HG03064 (cell line): ENCODE results near the gene RANBP3L.
A peak's percentile ranks its signal among the peaks of the same experiment; 100 is the strongest.

Experiments used
- ATAC-seq: cut with Tn5 transposase; IDR thresholded peaks from one replicate; pipeline ENCODE4 v1.9.1; 2021; ENCODE audit warnings: low read depth; ENCODE audit not compliant: unreplicated experiment

RANBP3L gene

DNA sequence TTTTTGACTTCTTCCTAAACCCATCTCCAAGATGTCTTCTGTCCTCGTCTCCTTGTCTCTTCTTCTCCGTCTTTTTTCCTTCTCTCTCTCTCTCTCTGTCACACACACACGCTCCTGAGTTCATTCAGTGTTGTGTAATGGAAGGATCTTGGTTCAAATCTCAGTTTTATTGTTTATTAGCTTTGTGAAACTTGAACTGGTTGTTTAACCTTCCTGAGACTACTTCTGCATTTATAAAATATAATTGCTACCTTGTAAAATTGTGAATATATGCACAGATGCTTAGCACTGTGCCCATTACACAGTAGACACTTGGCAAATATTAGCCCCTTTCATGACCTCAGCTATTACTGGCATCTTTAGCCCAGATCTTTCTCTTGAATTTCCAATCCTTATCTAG is 57.6 kb downstream of the RANBP3L start:
- no peak for ATAC-seq

DNA sequence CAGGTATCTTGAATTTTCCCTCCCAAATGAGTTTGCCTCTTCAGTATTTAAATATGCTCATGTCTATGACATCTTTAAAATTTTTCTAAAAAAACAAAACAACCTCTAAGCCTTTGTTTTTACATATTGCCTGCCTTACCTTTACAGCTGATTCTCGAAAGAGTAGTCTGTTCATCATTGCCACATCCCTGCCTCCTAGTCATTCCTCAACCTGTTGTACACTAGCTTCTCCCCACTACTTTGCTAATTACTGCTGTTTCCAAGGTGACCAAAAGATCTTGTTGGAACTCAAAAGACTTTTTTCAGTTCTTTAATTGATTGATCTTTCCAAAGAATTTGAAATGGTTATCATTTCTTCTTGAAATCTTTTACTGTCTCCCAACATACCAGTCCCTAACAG is 58.0 kb downstream of the RANBP3L start:
- no peak for ATAC-seq

DNA sequence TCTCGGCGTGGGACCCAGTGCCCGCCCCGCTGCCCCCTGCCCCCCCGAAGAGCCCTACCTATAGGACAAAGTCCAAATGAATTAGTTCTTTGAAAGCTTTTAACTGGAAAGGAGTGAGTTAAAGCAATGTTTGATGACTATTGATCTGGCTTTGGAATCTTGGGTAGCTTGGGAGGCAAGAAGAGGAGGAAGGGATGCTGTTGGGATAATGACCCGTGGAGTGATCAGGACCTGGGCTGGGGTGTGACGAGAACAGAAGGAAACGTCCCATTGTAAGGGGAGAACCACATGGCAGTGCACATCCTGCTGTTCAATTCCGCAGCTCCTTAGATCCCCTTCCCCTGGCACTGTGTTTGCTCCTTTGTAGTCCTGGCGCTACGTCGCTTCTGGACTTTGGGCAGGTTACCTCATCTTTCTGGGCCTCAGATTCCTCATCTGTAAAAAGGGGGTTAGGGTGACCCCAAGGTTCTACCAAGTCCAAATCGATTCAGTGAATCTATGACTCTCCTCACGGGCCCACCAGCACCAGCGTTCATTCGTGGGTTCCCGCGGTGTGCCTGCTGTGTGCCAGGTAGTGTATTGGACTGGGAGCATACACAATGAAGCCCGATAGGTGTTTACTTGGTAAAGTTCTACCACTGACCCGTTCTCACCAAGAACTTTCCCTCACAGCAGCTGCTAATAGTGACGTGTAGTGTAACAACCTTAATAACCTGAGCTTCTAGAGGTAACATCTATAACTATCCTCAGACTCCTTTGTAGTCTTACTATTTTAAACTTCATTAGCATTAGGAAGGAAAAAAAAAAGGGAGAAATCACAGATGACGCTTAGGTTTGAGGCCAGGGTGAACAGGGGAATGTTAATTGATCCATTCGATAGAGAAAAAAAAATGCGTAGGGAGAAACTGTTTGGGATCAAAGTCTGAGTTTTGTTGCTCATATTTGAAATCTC is 58.9 kb downstream of the RANBP3L start:
- no peak for ATAC-seq

DNA sequence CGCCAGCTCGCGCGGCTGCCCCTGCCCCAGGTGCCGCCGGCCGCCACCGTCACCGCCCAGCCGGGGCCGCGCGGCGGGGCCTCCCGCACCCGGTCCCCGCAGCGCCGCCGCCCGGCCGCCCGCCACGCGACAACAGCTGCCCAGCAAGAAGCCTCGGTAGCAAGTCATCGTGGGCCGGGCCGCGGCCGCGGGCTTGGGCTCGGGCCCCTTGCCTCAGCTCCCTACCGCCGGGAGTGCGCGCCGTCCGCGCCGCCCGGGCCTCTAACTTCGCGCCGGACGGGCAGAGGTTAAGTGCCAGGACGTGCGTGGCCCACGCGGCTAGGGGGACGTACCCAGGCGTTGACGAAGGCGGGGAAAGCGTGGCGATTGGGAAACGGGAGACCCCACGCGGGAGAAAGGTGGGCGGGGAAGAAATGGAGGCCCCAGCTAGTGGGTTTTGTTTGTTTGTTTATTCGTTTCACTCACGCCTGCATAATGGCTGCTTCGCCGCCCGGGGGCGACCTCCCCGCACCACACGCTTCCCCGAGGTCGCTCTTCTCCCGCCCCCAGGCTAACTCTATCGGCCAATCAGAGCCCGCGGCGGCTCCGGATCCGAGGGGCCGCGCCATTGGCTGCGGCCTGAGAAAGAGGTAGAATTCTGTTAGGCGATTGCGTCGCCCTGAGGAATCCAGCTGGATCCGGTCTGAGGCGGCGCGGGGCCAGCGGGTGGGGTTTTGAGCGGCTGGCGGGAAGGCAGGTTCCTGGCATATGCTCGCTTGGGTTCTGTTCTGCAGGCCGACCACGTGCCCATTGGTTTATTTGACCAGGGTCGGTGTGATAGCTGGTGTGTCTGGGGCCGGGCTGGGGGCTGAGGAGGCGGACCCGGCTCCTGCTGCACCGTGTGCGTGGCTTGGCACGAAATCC is 59.8 kb downstream of the RANBP3L start, which contains the start of gene NADK2:
TSS of gene NADK2 (minus strand) at position 295 of the 903 bp plus-strand sequence. CDS start at position 168, 127 bp downstream.
- ATAC-seq: peak; percentile 87

DNA sequence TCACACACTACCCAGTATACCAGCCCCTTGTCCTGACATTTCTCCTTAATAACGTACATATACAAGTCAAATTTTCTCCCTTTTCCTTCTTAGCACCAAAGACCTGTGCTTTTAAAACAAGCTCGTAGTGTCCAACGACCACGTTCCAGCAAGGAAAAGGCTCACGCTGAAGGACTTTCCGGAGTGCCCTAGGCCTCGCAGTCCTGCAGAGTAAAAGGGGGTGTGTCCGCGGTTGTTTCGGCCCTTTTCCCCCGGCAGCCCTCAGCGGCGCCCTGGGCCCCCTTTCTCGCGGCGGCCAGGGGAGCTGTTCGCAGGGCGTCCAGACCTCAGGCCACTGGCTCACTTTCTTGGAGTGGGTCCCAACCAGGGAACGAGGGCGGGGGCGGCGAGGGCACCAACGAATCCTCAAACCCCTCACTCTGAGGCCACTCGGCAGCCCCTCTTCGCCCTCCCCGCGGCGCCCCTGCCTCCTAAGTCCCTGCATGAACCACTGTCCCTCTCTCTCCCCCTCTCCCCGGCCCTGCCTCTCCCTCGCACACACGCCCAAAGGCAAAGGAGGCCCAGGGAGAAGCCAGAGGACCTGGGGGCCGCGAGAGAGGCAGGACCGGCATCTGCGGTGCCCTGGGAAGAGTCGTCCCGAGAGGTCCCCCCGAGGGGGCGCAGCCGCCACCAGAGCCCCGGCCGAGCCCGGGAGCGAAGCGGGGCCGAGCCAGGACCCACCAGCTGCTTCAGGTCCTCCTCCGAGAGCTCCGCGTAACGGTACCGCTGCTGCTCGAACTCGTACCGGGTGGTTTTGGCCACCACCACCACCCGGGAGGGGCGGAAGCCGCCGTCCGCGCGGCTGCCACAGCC is 60.7 kb downstream of the RANBP3L start:
- peak; percentile 29 for ATAC-seq

DNA sequence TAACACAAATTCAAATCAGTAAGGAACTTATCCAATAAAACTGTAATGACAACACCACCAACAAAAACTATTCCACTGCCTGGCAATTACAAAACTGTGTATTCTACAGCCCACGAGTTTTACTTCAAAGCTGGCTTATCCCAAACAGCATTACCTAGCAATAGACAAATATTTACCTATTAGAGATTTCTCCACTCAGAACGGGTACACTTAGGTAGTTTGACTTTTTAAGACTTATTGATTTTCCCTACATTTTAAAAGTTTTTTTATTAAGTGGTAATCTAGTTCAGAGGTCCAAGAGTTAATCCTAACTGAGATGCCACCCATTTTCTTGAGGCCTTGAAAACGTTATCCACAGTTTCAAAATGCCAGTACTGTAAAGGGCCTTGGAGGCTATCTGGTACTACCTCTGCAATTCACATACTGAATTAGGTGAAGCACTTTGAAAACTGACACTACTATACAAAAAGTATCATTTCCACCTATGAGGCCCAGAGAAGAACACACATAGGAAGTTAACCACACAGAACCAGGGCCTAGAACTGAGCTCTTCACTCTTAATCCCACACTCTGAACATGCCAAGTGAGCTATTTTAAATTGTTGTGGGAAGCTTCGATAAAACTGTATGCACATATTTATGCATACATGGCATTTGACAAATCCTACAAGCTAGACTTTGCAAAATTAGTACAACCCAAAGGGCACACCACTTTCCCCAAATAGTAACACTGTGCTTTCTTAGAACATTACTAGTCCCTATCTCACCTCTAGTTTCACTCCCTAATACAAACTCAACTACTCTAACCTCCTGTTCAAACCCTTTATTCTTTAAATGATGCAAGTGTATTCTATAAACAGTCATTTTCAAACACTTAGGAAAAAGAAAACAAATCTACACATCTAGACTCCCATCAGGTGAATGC is 62.1 kb downstream of the RANBP3L start:
- ATAC-seq: no peak

DNA sequence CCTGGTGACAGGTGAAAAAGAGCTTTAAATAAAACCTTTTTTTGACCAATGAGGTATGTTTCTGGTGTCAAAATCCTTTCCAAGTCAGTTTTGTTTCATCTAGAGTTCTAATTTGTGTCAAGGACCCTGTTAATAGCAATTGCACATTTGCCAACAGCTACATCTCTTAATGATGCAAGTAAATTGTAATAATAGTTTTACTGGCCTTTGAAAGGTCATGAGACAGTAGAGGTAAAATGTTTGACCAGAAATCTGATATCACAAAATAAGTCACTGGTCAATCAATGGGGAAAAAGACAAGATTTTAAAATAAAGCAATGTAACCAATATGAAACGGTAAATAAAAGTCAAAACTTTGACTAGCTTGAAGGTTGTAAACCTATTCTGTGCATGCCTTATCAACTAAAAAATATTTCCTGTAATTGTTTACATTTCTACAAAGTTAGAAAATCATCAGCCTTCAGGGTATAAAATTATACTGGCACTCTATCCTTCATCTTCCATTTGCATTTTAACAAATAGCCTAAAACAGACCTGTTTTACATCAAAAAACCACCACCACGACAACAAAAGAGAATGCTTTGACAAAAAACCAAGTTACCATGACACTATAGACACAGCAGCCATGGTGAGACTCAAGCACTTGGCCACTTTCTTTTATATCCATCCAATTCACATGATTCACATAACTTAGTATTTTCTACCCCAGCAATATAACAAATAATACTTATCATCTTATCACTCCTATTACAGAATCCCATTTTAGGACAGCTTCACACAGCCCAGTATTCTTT is 63.0 kb downstream of the RANBP3L start:
- no peak for ATAC-seq

DNA sequence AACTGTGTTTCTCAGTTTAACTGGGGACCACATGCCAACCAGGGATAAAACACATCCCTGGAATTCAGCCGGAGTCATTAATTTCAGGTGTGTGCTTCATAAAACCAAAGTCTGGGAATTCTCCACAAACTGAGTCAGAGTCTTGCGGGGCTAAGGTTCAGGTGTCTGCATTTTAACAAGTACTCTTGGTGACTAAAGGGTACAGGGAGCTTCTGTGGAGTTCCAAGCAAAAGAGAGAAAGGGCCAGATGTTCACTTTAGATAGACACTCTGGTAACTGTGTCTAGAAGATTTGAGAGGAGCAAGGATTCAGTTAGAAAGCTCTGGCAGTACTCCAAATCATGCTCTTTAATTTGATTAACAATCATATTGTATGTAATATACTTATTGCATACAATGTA is 64.0 kb downstream of the RANBP3L start:
- ATAC-seq: no peak

DNA sequence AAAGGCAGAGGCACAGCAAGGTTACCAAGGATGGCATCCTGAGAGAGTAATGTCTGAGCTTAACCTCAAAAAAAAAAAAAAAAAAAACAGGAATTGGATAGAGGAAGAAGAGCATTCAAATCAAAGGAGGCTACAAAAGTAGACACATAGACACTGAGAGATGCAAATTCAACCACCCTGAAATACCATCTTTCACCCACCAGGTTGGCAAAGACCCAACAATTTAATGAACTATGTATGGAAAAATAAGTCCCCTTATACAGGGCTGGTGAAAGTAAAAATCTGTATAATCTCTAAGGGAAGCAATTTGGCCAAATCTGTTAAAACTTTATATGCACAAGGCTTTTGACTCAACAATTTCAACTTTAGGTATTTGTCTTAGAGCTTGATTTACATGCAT is 64.9 kb downstream of the RANBP3L start:
- ATAC-seq: no peak

DNA sequence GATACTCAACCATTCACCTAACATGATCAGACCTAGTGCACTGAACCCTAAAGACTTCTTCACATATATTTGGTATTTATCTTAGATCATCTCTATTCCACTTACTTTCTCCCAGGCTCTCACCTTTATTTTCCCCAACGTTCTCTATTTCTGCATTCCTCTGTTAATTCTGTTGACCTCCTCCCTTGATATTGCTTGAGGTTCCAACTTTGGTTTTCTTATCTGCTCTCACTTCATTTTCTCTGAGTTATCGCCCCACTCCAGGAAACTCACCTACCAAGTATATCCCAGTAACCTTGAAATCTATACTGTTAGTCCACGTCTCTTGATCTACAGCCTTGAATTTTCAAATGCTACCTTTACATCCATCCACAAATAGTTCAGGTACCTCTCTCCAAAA is 69.2 kb downstream of the RANBP3L start:
- no peak for ATAC-seq

DNA sequence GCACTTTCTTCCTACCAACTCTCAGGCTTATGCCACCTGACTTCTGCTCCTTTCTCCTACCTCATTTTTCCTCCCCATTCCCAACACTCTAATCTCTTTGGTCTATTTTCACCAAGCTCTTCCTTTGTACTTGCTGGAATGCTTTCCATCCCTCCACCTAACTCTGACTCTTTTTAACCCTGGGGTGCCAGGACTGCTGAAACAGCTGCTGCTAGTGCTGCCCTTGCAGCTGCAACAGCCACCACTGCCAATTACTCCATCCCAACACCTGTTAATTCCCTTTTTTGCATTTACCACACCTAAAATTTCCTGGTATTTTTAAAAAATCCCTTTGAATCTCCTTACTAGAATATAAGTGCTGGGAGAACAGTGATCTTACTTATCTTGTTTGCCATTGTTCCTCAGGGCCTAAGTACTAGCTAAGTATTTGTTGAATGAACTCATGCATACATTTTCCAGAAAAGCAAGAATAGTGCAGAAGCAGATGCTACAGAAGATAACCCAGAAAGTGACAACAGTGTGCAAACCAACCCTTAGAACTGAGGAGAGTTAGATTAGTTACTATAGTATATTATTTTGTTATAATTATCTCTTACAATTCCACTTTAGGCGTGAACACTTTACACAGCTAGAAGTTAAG is 71.4 kb downstream of the RANBP3L start:
- no peak for ATAC-seq

DNA sequence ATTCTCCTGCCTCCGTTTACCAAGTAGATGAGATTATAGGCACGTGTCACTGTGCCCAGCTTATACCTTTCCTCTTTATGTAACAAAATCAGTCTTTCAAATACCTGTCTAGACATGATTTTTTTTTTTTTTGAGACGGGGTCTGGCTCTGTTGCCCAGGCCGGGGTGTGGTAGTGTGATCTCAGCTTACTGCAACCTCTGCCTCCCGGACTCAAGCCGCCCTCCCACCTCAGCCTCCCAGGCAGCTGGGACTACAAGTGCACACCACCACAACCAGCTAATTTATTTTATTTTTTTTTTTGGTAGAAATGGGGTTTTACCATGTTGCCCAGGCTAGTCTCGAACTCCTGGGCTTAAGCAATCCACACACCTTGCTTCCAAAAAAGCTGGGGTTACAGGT is 73.2 kb downstream of the RANBP3L start:
- no peak for ATAC-seq

DNA sequence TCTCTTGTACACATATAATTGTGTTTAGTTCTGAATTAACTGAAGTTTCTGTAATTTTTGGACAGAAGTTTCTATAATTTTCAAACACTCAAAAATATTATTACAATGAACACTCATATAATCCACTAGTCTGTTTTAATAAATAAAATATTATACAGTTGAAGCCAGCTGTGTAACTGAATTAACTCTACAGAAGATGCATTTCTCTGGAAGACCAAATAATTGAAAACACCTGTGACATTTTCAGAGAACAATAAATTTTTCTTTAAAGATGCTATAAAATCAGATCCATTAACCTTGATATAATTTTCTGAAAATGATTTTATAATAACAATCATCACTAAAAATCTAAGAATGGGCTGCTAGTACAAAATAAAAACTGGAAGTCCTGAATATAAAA is 74.7 kb downstream of the RANBP3L start:
- ATAC-seq: no peak

DNA sequence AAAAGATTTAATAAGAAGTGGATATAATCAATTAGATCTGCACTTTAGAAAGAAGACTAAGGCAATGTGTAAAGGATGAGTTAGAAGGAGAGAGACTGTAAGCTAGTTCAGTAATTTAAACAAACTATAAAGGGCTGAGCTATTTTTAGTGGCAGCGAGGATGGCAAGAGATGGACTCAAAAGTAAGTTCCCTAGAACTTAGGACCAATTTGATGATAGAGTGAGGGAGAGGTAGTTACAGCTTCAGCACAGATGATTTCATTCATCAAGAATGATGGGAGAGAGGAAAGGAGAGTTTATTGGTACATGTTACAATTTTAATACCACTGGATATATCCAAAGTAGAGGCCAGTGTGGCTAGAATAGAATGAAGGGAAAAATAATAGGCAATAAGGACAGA is 79.1 kb downstream of the RANBP3L start:
- ATAC-seq: no peak

DNA sequence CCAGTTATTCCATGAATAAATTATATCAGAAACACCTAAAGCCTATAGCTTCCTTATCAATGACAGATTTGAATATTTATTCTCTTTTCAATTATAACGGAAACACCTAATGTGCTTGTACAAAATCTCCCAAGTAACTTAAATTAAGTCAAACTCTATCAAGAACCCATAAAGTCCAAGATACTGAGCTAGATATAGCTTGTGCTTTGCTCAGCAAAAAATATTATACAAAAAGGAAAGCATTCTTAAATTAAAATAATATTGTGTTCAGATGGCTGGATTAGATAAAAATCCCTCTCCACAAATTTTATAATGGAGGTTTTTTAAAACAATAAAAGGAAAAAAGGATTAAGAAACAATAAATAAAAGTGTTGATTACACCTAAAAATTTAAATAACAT is 83.7 kb downstream of the RANBP3L start:
- no peak for ATAC-seq

DNA sequence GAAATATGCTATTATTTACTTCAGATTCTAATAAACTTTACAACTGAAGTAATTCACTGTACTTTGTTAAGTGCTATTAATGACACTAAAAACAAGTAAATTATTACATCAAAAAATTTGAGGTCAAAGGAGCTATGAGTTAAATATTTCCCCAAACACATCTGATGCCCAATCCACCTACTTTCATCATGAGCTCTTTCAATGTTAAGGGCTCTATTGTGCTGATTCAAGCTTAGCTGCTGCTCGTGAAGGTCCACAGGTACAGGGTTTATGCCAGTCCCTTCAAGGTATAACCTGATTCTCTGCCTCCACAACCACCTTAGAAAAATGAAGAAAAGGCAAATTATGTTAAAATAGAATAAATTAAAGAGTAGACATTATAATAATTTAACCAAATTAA is 84.1 kb downstream of the RANBP3L start:
- ATAC-seq: no peak

DNA sequence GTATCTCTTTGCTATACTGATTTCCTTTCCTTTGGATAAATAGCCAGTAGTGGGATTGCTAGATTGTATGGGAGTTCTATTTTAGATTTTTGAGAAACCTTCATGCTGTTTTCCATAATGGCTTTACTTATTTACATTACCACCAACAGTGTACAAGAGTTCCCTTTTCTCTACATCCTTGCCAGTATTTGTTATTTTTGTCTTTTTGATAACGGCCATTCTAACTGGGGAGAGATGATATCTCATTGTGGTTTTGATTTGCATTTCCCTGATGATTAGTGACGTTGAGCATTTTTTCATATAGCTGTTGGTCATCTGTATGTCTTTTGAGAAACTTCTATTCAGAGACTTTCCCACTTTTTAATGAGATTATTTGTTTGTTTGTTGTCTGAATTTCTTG is 85.8 kb downstream of the RANBP3L start:
- ATAC-seq: no peak

DNA sequence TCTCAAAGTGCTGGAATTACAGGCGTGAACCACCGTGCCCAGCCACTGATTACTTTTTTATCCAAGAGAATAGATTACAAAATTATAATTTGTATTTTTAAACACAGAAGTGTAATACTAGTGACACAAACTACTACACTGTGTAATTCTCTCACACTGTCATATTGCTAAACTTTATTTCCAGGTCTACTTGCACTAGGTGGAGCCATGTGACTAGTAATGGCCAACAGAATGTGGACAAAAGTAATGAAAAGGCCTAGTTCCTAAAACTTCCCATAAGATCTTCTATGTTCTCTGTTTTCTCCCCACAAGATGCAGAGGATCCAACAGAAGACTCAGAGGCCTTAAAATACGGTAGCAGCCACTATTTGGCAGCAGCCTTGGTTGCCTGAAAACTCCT is 87.3 kb downstream of the RANBP3L start:
- no peak for ATAC-seq
